Measurements from ENCODE around the gene NETO2. TPM values are rescaled to one million over a fixed set of nuclear protein-coding genes. Genes with fewer than 3 reads are reported as not detected.
A peak's percentile ranks its signal among the peaks of the same experiment; 100 is the strongest.

NETO2 gene
- total and polyA plus RNA-seq, 2 donors (not counting 1 experiment from before 2014, with no cell fraction given), result 3.0 to 13.2 TPM

- no peak overlapping the region for H3K27ac ChIP-seq (ENCODE audit: insufficient read depth, low read length)
- H3K79me2 ChIP-seq (ENCODE audit: control insufficient read depth, insufficient read depth, low read length), result no peaks in the 10 kb centered on the region
- H3K27me3 ChIP-seq (ENCODE audit: control insufficient read depth, insufficient read depth, low read length), result no peaks in the 10 kb centered on the region
- no peak for DNase-seq (ENCODE audit: low read depth in 2 of 2)
- no peaks in the 10 kb centered on the region for H3K4me1 ChIP-seq (ENCODE audit: control insufficient read depth, extremely low read depth, insufficient read depth, low read length)
- H2AFZ ChIP-seq (ENCODE audit: low read length), result no peak overlapping the region
- TF ChIP-seq CTCF (conservative IDR thresholded peaks at IDR 0.05 in 1 of 2, IDR thresholded peaks at IDR 0.05 in 1 of 2; ENCODE audit: low read depth in 1 of 2, low read length in 2 of 2) (no peak), EZH2 (IDR thresholded peaks at IDR 0.05; ENCODE audit: low read length, missing control alignments) (no peak)
- H3K4me3 ChIP-seq (replicated peaks in 1 of 4; ENCODE audit: control extremely low read depth in 1 of 4, insufficient read depth in 1 of 4, low read depth in 3 of 4, low read length in 4 of 4), result no peak overlapping the region
- H3K4me2 ChIP-seq (ENCODE audit: extremely low read depth, insufficient read depth, low read length), result no peak overlapping the region
- no peaks in the 10 kb centered on the region for H4K20me1 ChIP-seq (ENCODE audit: control insufficient read depth, extremely low read depth, insufficient read depth, low read length)
- no peak overlapping the region for H3K9ac ChIP-seq (ENCODE audit: insufficient read depth, low read length)
- no peaks in the 10 kb centered on the region for H3K36me3 ChIP-seq (ENCODE audit: control insufficient read depth, insufficient read depth, low read length)
- H3K9me3 ChIP-seq (ENCODE audit: control insufficient read depth, insufficient read depth, low read depth, low read length), result no peaks in the 10 kb centered on the region
Observed at GRCh38 chr16:47180073-47180472, 36.3 kb upstream of the NETO2 start.

GRCh38 chr16:47175152-47175551 is 31.4 kb upstream of the NETO2 start:
- no peak overlapping the region for H3K27ac ChIP-seq (ENCODE audit: insufficient read depth, low read length)
- H3K27me3 ChIP-seq (ENCODE audit: control insufficient read depth, insufficient read depth, low read length), result no peaks in the 10 kb centered on the region
- no peak for DNase-seq (ENCODE audit: low read depth in 2 of 2)
- no peaks in the 10 kb centered on the region for H3K36me3 ChIP-seq (ENCODE audit: control insufficient read depth, insufficient read depth, low read length)
- no peaks in the 10 kb centered on the region for H3K9me3 ChIP-seq (ENCODE audit: control insufficient read depth, insufficient read depth, low read depth, low read length)
- H3K4me2 ChIP-seq (ENCODE audit: extremely low read depth, insufficient read depth, low read length), result no peak overlapping the region
- H3K79me2 ChIP-seq (ENCODE audit: control insufficient read depth, insufficient read depth, low read length), result no peaks in the 10 kb centered on the region
- H3K4me1 ChIP-seq (ENCODE audit: control insufficient read depth, extremely low read depth, insufficient read depth, low read length), result no peaks in the 10 kb centered on the region
- no peak overlapping the region for H3K4me3 ChIP-seq (replicated peaks in 1 of 4; ENCODE audit: control extremely low read depth in 1 of 4, insufficient read depth in 1 of 4, low read depth in 3 of 4, low read length in 4 of 4)
- no peaks in the 10 kb centered on the region for H4K20me1 ChIP-seq (ENCODE audit: control insufficient read depth, extremely low read depth, insufficient read depth, low read length)
- TF ChIP-seq CTCF (conservative IDR thresholded peaks at IDR 0.05 in 1 of 2, IDR thresholded peaks at IDR 0.05 in 1 of 2; ENCODE audit: low read depth in 1 of 2, low read length in 2 of 2), result no peak
- no peak for TF ChIP-seq EZH2 (IDR thresholded peaks at IDR 0.05; ENCODE audit: low read length, missing control alignments)
- H3K9ac ChIP-seq (ENCODE audit: insufficient read depth, low read length), result no peak overlapping the region
- H2AFZ ChIP-seq (ENCODE audit: low read length), result no peak overlapping the region

- DNase-seq (ENCODE audit: low read depth in 2 of 2), result peak in 1 of 2 donors; percentile 64
- no peaks in the 10 kb centered on the region for H3K79me2 ChIP-seq (ENCODE audit: control insufficient read depth, insufficient read depth, low read length)
Observed at GRCh38 chr16:47162670-47163420, 19.1 kb upstream of the NETO2 start.

More at GRCh38 chr16:47162670-47163420, 19.1 kb upstream of the NETO2 start:
- Histone ChIP-seq H2AFZ (ENCODE audit: low read length) (no peak overlapping the region), H4K20me1 (ENCODE audit: control insufficient read depth, extremely low read depth, insufficient read depth, low read length) (no peaks in the 10 kb centered on the region), H3K4me2 (ENCODE audit: extremely low read depth, insufficient read depth, low read length) (no peak overlapping the region), H3K4me1 (ENCODE audit: control insufficient read depth, extremely low read depth, insufficient read depth, low read length) (no peaks in the 10 kb centered on the region), H3K9me3 (ENCODE audit: control insufficient read depth, insufficient read depth, low read depth, low read length) (no peaks in the 10 kb centered on the region), H3K9ac (ENCODE audit: insufficient read depth, low read length) (no peak overlapping the region), H3K27ac (ENCODE audit: insufficient read depth, low read length) (no peak overlapping the region), H3K36me3 (ENCODE audit: control insufficient read depth, insufficient read depth, low read length) (no peaks in the 10 kb centered on the region), H3K27me3 (ENCODE audit: control insufficient read depth, insufficient read depth, low read length) (no peaks in the 10 kb centered on the region), H3K4me3 (replicated peaks in 1 of 4; ENCODE audit: control extremely low read depth in 1 of 4, insufficient read depth in 1 of 4, low read depth in 3 of 4, low read length in 4 of 4) (no peak overlapping the region)
- TF ChIP-seq EZH2 (IDR thresholded peaks at IDR 0.05; ENCODE audit: low read length, missing control alignments) (no peak), CTCF (conservative IDR thresholded peaks at IDR 0.05 in 1 of 2, IDR thresholded peaks at IDR 0.05 in 1 of 2; ENCODE audit: low read depth in 1 of 2, low read length in 2 of 2) (no peak)
